Small intestine (tissue), 7 donors: ENCODE measurements around the gene PCDHB2. TPM values are rescaled to one million over a fixed set of nuclear protein-coding genes. Genes with fewer than 3 reads are reported as not detected.
"Not testable (repeated sequence)": the region's sequence is repeated elsewhere in the genome, so short reads cannot be mapped to it uniquely, and the experiment has no call there.

Experiments
- DNase-seq, 2 donors: peaks; one replicate each; pipeline versions ENCODE4 v3.0.0 to v3.0.0-alpha.2; 2013
- FAIRE-seq: peaks from 2 replicates; lab custom pipeline; 2012; peaks lifted over from hg19 to GRCh38; lab: Jason Lieb, UNC
- H3K27ac ChIP-seq, 3 donors: one replicate each; pipeline ENCODE4 v1.5.1; 2013; ENCODE audit warnings: low read length in 2 of 3, mild to moderate bottlenecking in 2 of 3, control low read depth in 1 of 3, inconsistent platforms in 1 of 3, low read depth in 1 of 3, moderate library complexity in 1 of 3
- H3K27me3 ChIP-seq, 3 donors: one replicate each; pipeline ENCODE4 v1.6.1; 2013; ENCODE audit warnings: low read length in 3 of 3, inconsistent platforms in 1 of 3; ENCODE audit not compliant: control insufficient read depth in 3 of 3, insufficient read depth in 3 of 3
- H3K36me3 ChIP-seq, 3 donors: one replicate each; pipeline ENCODE4 v1.6.1; 2013; ENCODE audit warnings: low read length in 3 of 3, inconsistent platforms in 1 of 3, low read depth in 1 of 3, mild to moderate bottlenecking in 1 of 3, moderate library complexity in 1 of 3; ENCODE audit not compliant: control insufficient read depth in 3 of 3, insufficient read depth in 2 of 3
- H3K4me1 ChIP-seq, 3 donors: one replicate each; pipeline ENCODE4 v1.6.1; 2013; ENCODE audit warnings: low read length in 2 of 3, inconsistent platforms in 1 of 3, low read depth in 1 of 3, mild to moderate bottlenecking in 1 of 3, moderate library complexity in 1 of 3; ENCODE audit not compliant: control insufficient read depth in 3 of 3, insufficient read depth in 2 of 3
- H3K4me3 ChIP-seq, 3 donors: one replicate each; pipeline ENCODE4 v1.5.1; 2013; ENCODE audit warnings: low read length in 3 of 3, control low read depth in 1 of 3, inconsistent platforms in 1 of 3, low read depth in 1 of 3, mild to moderate bottlenecking in 1 of 3, moderate library complexity in 1 of 3
- H3K9me3 ChIP-seq, 2 donors: one replicate each; pipeline ENCODE4 v1.6.1; 2013; ENCODE audit warnings: low read depth in 1 of 2, low read length in 1 of 2; ENCODE audit not compliant: control insufficient read depth in 2 of 2, insufficient read depth in 1 of 2
- WGBS, 3 donors: extraction: QIAGEN DNeasy Blood & Tissue Kit; methylation state at CpG; one replicate each; pipeline ENCODE4 v1.1.7; 2013; 5-methylcytosine and 5-hydroxymethylcytosine counted together
- polyA plus RNA-seq, 4 donors: library from polyadenylated mRNA; stranded (reverse) in 3 of 4; unstranded in 1 of 4; fragments of 200-250 nt in 3 of 4; fragments of 120-200 nt in 1 of 4; gene quantifications; one replicate each; pipeline versions ENCODE4 v1.2.1 to v1.2.3, GENCODE V29; 2013
- donor health status: healthy with polysubstance abuse.
- donor health status: control.
- donor health status: control.
- donor health status: Bipolar disorder and iron deficiency.
- donor health status: healthy.

The PCDHB2 gene
- polyA plus RNA-seq, 4 donors: 0.27 to 0.98 (median 0.72) TPM; not detected in 1

DNA sequence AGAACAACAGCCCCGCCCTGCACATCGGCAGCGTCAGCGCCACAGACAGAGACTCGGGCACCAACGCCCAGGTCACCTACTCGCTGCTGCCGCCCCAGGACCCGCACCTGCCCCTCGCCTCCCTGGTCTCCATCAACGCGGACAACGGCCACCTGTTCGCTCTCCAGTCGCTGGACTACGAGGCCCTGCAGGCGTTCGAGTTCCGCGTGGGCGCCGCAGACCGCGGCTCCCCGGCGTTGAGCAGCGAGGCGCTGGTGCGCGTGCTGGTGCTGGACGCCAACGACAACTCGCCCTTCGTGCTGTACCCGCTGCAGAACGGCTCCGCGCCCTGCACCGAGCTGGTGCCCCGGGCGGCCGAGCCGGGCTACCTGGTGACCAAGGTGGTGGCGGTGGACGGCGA is 1.8 kb downstream of the PCDHB2 start:
- H3K9me3 ChIP-seq: peaks cover 2 to 25% of the 10 kb centered on the region in 2 donors
- not testable (repeated sequence) for H3K27ac ChIP-seq, FAIRE-seq, H3K36me3 ChIP-seq, H3K27me3 ChIP-seq, H3K4me1 ChIP-seq, DNase-seq, H3K4me3 ChIP-seq
- WGBS, 3 donors: 48 to 71% (median 70%) methylated on average over 20 to 34 of the region's 46 CpGs

GRCh38 chr5:141096586-141096985 is 2.2 kb downstream of the PCDHB2 start:
- FAIRE-seq, DNase-seq, H3K27me3 ChIP-seq, H3K27ac ChIP-seq, H3K36me3 ChIP-seq, H3K4me1 ChIP-seq, H3K4me3 ChIP-seq: not testable (repeated sequence)
- H3K9me3 ChIP-seq: peaks cover 2 to 29% of the 10 kb centered on the region in 2 donors
- WGBS, 3 donors: 42 to 64% (median 54%) methylated on average over 10 to 35 of the region's 38 CpGs

DNA sequence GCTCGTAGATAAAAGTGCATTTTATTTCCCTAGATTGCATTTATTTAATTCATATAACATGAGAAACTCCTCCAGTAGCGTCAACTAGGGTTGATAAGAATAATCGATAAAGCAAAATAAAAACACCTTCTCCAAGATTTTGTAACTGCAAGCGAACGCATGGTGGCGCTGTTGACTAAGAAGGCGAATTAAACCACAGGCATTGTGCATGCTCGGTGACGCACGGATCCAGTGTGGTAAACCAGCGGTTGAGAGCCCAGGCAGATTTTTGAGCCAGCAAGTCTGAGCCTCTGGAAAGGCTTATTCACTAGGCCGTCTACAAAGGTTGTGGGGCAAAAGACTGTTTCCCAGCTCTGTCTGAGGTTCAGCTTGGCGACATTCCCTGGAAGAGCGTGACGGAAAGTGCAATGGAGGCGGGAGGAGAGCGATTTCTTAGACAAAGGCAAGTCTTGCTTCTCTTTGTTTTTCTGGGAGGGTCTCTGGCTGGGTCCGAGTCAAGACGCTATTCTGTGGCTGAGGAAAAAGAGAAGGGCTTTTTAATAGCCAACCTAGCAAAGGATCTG is 5.9 kb downstream of the PCDHB2 start, which contains the start of gene PCDHB3:
Gene PCDHB3 (plus strand): TSS at position 231 of the 563 bp plus-strand sequence. CDS start 177 bp downstream, at position 408.
- H3K27me3 ChIP-seq: peaks cover 0 to 2% (median 1%) of the 10 kb centered on the region in 3 donors
- H3K36me3 ChIP-seq: no peaks in the 10 kb centered on the region
- peak within 1 kb of the TSS in 1 of 3 donors; percentile 7 for H3K4me3 ChIP-seq
- H3K4me1 ChIP-seq: no peaks in the 10 kb centered on the region
- H3K27ac ChIP-seq: no peak within 1 kb of the TSS
- WGBS, 3 donors: 18 to 37% (median 32%) methylated on average over 19 of the region's 19 CpGs
- DNase-seq (peak in 1 of 2 donors; percentile 7), FAIRE-seq (no peak)
- peaks cover 2 to 22% of the 10 kb centered on the region in 2 donors for H3K9me3 ChIP-seq

DNA sequence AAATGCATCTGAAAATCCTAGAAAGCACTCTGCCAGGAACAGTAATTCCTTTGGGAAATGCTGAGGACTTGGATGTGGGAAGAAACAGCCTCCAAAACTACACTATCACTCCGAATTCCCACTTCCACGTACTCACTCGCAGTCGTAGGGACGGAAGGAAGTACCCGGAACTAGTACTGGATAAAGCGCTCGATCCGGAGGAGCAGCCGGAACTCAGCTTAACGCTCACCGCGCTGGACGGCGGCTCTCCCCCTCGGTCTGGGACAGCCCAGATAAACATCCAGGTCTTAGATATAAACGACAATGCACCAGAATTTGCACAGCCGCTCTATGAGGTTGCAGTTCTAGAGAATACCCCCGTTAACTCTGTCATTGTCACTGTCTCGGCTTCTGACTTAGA is 6.6 kb downstream of the PCDHB2 start:
- no peak for DNase-seq
- Histone ChIP-seq H3K4me1 (no peaks in the 10 kb centered on the region), H3K27ac (no peak overlapping the region), H3K9me3 (peaks cover 2 to 17% of the 10 kb centered on the region in 2 donors), H3K36me3 (no peaks in the 10 kb centered on the region), H3K27me3 (no peaks in the 10 kb centered on the region), H3K4me3 (peak overlapping the region in 1 of 3 donors; percentile 7)
- no peak for FAIRE-seq
- 50 to 61% (median 57%) methylated on average over 20 of the region's 20 CpGs for WGBS, 3 donors

GRCh38 chr5:141102070-141102469 is 7.7 kb downstream of the PCDHB2 start:
- DNase-seq, H3K4me3 ChIP-seq, FAIRE-seq, H3K27me3 ChIP-seq, H3K27ac ChIP-seq, H3K4me1 ChIP-seq, H3K36me3 ChIP-seq: not testable (repeated sequence)
- H3K9me3 ChIP-seq: peaks cover 2 to 17% of the 10 kb centered on the region in 2 donors
- 46 to 71% (median 67%) methylated on average over 24 to 39 of the region's 39 CpGs for WGBS, 3 donors

DNA sequence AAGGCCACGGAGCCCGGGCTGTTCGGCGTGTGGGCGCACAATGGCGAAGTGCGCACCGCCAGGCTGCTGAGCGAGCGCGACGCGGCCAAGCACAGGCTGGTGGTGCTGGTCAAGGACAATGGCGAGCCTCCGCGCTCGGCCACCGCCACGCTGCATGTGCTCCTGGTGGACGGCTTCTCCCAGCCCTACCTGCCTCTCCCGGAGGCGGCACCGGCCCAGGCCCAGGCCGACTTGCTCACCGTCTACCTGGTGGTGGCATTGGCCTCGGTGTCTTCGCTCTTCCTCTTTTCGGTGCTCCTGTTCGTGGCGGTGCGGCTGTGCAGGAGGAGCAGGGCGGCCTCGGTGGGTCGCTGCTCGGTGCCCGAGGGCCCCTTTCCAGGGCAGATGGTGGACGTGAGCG is 8.1 kb downstream of the PCDHB2 start:
- not testable (repeated sequence) for FAIRE-seq, H3K4me3 ChIP-seq, DNase-seq, H3K4me1 ChIP-seq, H3K27ac ChIP-seq, H3K27me3 ChIP-seq, H3K36me3 ChIP-seq
- WGBS, 3 donors: 45 to 71% (median 64%) methylated on average over 14 to 36 of the region's 38 CpGs
- H3K9me3 ChIP-seq: peaks cover 2 to 17% of the 10 kb centered on the region in 2 donors

DNA sequence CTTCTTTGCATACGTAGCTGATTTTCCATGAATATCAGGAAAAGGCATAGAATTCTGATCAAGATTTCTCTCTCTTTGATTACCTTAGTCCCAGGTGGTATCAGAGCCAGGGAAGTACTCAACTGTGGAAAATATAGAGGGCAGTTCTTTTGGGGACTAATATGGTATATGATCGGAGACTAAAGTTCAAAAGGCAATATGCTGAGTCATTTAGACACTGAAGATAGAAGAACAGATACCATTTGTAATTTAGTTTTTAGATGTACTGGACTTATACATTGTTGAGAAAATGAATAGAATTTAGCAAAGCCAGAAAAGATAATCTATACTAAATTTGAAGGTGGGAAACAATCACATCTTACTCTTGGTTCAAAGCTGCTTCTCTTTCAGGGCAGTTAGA is 10.9 kb downstream of the PCDHB2 start:
- WGBS, 3 donors: 81 to 85% (median 83%) methylated on average over 2 of the region's 2 CpGs
- DNase-seq (no peak), FAIRE-seq (no peak)
- peaks cover 1 to 19% of the 10 kb centered on the region in 2 donors for H3K9me3 ChIP-seq
- no peak overlapping the region for H3K27ac ChIP-seq
- no peaks in the 10 kb centered on the region for H3K36me3 ChIP-seq
- H3K27me3 ChIP-seq: no peaks in the 10 kb centered on the region
- no peak overlapping the region for H3K4me3 ChIP-seq
- no peaks in the 10 kb centered on the region for H3K4me1 ChIP-seq

GRCh38 chr5:141119250-141119649 is 24.8 kb downstream of the PCDHB2 start:
- Histone ChIP-seq H3K4me3 (no peak overlapping the region), H3K9me3 (peaks cover 0 to 15% of the 10 kb centered on the region in 2 donors), H3K27ac (no peak overlapping the region), H3K4me1 (no peaks in the 10 kb centered on the region), H3K36me3 (no peaks in the 10 kb centered on the region), H3K27me3 (peaks cover 0 to 5% (median 0%) of the 10 kb centered on the region in 3 donors)
- WGBS, 3 donors: 27 to 45% (median 40%) methylated on average over 2 of the region's 2 CpGs
- FAIRE-seq (no peak), DNase-seq (no peak)
